Stimulated activated CD8-positive, alpha-beta memory T cell treated with anti-CD3 and anti-CD28 coated beads, Interleukin-7, amount 100 ng/mL, for 1 hour (primary cell): ENCODE data around the gene HMGN3.
"Not testable (repeated sequence)": the region's sequence is repeated elsewhere in the genome, so short reads cannot be mapped to it uniquely, and the experiment has no call there.

Experiments
- DNase-seq, 2 donors: peaks; one replicate each; pipeline ENCODE4 v3.0.0-alpha.2; 2020; ENCODE audit warnings: low read depth in 2 of 2

HMGN3 gene

DNA sequence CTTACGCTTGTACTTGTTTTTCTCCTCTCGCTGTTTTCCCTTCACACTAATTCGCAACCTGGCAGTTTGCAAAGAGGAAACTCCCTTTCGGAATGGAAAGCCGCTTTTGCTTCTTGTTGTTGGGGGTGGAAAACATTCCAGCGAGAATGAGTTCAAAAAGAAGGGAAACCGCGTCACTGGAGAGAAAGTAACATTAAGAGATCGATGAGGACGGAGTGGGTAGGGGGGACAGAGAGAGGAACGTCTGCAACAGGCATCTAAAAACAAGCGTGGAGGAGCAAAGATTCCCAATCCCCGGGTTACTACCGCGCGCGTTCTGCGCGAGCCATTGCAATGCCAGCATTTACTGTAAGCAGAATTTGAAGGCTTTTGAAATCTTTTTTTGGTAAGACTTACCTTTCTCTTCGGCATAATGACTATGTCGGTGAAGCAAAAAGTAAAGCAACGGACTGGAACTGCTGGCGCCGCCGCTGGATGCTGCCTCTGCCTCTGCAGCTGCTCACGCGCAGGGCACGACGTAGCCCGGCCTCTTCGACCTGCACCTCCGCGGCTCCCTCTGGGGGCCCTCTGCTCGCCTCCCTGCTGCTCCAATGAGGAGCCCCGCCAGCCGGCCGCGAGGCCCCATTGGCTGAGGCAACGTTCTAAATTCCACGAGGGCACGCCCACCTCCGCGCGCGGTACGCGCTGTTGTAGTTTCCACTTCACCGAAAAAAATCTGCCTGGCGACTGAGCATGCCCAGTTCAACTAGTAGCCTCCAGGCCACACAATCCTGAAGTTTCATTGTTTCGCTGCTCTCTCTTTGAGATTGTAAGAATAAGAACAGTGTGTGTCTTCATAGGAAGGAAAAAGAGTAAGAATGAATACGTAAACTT is at the start of gene HMGN3:
HMGN3 (minus strand) TSS at position 533 of the 873 bp plus-strand sequence.
- DNase-seq = peak; percentile 82 to 84

DNA sequence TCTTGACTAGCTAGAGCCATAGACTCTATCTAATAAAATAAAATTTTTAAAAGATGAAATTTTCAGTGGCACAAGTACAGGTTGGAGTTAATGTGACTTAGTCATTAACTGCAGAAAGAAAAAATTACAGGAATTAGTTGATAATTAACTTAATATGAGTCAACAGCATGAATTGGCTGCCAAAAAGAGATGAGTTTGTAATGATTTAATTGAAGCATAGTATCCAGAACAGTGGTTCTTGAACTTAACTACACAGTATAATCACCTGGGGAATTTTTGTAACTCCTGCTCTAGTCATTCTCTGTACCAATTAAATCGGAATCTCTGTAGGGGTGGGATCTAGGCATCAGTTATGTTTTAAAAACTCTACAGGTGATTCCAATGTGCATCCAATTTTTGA is 46.3 kb upstream of the HMGN3 start:
- DNase-seq = no peak

DNA sequence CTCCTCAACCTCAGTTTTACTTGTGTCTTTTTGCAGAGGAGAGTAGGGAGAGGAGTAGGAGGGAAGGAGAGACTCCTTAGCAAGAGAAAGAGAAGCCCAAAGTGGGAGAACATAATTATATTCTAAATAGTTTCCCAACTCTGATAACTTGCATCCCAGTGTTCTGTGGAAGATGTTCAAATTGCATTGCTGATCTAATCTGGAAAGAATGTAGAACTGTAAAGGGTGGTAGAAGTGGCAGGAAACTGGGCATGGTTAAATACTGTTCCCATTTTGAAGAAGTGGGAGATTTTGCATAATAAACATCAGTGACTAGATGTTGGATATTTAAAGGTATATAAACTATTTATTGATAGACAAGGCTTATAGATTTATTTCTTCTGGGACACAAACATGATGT is 42.6 kb upstream of the HMGN3 start:
- no peak for DNase-seq

DNA sequence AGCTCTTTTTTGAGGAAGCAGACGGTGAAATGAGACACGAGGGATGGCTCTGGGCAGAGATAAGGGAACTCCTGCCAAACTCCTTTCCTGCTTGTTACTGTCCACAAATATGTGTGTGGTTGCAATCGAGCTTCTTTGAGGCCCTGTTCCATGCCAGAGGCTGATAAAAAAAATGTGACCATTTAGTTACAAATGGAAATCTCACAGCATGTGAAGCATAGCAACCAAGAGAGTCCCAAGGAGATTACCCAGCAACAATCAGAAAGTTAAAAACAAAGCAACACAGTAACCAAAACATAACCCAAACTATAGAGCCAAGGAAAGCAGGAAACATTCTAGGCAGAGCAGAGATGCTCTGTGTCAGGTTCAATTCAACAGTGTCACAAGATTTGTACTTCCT is 35.4 kb upstream of the HMGN3 start:
- DNase-seq = no peak

DNA sequence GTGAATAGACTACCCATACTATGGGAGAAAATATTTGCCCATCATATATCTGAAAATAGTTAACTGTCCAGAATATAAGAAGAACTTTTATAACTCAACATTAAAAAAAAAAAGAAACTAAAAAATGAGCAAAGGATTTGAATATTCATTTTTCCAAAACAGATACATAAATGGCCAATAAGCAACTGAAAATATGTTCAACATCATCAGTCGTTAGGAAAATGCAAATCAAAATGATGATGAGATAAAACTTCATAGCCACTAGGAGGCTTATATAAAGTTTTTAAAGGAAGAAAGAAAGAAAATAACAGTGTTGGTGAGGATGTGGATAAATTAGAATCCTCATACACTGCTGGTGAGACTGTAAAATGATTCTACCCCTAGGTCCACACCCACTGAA is 32.6 kb upstream of the HMGN3 start:
- DNase-seq = no peak

DNA sequence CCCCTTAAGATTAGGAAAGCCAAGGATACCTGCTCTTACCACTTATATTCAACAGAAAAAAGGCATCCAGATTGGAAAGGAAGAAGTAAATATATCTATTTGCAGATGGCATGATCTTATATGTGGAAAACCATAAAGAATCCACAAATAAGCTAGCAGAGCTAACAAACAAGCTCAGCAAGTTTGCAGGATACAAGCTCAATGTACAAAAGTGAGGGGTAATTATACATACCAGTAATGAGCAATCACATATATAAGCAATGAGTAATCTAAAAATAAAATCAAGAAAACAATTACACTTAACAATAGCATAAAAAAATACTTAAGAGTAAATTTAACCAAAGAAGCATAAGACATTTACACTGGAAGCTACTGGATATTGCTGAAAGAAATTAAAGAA is 31.6 kb upstream of the HMGN3 start:
- no peak for DNase-seq

DNA sequence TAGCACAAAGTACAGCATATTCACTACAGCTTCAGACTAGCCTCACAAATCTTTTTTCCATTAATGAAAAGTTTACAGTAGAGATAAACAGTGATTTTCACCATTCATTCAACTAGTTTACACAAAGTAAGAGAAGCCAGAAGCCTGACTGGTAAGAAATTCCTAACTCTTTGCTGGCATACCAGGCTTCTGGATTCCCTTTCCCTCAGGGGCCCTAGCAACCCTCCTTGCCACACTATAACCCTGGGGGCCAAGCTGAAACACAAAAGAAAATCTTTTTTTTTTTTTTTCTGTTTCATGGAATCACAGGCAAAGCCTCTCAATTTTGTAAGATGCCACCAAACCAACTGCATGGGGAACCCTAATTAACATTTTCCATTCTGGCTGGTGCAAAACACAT is 28.9 kb upstream of the HMGN3 start:
- no peak for DNase-seq

DNA sequence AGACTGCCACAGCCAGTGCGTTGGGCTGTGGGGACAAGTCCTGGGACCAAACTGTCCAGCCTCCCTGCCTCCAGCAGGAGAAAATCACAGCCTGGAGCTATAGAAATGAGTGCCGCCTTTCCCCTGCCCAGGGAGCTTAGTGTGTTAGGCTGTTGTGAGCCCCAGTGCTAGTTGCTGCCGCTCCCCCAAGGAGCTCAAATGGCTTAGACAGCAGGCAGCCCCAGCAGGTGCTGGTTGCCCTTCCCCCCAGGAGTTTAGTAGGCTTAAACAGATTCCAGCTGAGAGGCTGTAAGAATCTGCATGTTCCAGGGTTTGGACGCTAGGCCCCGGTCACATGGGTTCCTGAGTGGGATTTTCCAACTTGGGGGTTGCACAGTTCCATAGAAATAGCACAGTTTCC is 27.2 kb upstream of the HMGN3 start:
- no peak for DNase-seq

DNA sequence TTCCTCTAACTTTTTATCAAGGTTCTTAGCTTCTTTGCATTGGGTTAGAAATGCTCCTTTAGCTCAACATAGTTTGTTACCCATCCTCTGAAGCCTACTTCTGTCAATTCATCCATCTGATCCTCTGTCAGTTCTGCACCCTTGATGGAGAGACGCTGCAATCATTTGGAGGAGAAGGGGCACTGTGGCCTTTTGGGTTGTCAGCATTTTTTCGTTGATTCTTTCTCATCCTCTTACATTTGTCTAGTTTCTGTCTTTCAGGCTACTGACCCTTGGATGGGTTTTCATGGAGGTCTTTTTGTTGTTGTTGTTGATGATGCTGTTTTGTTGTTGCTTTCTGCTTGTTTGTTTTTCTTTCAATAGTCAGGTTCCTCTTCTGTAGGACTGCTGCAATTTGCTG is 26.3 kb upstream of the HMGN3 start:
- DNase-seq = no peak

DNA sequence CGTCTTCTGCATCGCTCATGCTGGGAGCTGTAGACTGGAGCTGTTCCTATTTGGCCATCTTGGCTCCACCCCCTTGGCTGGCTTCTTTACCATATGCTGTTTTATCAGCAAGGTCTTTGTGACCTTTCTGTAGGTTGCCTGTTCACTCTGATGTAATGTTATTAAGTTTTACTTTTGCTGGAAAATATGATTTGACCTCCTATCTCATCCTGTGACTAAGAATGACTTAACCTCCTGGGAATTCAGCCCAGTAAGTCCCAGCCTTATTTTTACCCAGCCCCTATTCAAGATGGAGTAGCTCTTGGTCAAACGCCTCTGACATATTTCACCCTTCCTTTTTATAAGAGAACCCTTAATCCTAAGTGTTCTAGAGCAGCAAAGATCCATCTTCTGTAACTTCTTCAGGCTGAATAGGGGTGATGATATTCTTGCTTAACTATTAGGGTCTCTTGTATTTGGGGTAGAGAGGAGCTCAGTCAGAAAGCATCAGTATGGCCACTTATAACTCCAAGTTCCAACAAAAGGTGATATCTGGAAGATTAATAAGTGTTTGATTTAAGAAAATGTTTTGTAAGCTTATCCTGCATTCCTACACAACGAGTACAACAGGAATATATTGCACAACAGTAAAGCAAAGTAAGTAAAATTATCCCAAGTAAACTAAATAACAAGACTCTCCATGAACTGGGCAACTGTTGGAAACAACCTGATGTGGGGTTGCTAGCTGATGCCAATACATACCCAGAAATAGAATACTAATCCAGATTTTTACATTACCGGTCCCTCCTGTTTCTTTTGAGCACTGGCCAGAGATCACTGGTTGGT is 23.1 kb upstream of the HMGN3 start:
- no peak for DNase-seq

DNA sequence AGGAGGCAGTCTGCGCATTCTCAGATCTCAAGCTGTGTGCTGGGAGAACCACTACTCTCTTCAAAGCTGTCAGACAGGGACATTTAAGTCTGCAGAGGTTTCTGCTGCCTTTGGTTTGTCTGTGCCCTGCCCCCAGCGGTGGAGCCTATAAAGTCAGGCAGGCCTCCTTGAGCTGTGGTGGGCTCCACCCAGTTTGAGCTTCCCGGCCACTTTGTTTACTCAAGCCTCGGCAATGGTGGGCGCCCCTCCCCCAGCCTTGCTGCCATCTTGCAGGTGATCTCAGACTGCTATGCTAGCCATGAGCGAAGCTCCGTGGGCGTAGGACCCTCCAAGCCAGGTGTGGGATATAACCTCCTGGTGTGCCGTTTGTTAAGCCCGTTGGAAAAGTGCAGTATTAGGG is 22.3 kb upstream of the HMGN3 start:
- not testable (repeated sequence) for DNase-seq

DNA sequence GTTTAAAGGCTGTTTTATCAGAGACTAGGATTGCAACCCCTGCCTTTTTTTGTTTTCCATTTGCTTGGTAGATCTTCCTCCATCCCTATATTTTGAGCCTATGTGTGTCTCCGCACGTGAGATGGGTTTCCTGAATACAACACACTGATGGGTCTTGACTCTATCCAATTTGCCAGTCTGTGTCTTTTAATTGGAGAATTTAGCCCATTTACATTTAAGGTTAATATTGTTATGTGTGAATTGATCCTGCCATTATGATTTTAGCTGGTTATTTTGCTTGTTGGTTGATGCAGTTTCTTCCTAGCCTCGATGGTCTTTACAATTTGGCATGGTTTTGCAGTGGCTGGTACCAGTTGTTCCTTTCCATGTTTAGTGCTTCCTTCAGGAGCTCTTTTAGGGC is 20.6 kb upstream of the HMGN3 start:
- DNase-seq = not testable (repeated sequence)

DNA sequence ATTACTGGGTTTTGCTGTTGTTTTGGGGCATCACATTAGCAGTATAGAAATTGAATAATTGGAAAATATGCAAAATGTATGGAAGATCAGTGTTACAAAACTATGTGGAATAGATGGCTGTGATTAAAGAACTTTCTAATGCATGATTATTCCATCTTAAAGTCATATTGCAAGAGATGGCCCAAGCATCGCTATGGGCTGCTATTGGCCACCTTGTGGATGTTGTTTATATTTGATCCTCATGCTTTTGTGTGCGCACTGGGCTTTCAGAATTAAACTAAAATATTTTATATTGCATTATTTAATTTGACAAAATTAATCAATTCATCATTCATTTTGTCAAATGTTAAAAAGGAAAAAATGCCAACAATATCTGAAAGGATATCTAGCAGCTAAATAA is 16.1 kb upstream of the HMGN3 start:
- no peak for DNase-seq

DNA sequence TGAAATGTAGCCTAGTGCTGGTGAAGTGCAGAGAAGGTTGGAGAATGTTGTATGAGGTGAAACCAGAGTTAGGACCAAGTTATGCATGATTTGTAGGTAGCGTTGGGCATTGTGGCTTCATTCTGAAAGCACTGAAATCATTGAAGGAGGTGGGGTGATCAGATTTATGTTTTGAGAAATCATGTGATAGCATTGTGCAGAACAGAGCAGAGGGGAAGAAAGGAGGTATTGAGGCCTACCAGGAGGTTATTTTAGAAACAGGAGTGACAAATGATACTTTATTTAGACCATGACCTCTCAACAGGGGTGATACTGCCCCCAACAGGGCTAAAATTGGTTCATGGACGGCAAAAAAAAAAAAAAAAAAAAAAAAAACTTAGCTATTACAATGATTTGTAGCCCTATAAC is 15.6 kb upstream of the HMGN3 start:
- DNase-seq = no peak

DNA sequence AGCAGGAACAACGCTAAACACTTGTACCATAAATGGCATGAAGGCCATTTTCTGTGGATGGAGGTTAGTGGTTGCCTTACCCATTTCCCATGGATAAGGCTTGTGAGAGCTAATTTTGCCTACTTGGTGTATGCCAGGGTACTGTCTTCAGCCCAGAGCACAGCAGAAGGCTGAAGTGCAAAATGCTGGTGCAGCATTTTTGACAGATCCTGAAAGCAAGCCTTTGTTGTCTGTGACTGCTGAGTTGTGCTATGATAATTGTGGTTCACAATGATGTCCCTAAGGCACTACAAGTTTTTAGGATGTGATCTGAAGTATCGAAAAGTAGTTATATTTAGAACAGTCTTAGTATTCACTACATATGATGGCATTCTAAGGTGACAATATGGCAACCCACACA is 14.7 kb upstream of the HMGN3 start:
- DNase-seq = no peak

DNA sequence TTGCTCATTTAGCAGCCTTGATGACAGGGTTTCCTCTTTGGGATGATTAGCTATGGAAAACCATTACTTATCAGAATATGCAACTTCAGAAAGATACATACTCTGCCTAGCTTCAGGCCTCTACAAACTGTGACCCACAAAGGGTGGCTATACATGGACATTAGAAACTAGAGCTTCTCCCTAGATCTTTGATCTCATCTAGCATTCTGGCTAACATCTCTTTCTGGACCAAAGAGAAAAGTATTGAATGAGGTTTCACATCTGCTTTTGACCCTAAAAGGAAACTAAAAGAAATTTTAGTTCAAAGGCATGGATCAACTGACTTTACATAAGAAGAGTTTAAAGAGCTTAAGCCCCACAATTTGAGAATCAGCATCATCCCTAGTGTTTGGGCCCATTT is 12.4 kb upstream of the HMGN3 start:
- no peak for DNase-seq

DNA sequence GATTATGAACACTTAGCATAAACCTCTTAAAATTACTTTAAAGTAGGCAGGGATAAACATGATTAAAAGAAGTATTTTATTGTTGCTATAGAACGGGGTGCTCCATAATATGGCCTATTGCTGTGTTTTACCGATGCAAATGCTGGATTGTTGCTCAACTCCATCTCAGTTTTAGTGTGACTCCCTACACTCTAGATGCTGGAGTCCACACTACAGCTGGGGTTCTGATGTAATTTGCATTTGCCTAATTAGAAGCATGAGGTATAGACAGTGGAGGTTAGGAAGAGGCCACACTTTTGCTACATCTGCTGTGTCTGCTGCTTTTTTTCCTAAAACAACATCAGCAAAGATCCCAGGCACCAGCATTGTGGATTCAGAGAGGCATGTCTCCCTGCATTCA is 6.7 kb upstream of the HMGN3 start:
- DNase-seq = no peak

DNA sequence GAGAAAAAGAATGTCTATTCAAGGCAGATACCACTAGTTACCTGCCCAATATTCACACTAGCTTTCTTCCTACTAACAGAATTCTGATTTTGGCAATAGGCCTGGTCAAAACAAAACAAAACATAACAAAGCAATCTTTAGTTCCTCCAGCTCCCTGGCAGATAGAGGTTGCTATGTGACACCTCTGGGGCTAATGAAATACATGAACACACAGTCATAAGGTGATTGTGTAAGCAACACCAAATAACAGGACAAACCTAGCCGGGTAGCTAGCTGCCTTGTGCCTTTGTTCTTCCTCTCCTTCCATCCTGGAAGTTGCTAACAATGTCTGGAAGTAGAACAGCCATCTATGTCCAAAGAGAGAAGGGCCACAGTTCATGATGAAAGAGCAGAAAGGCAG is 6.0 kb upstream of the HMGN3 start:
- DNase-seq = no peak

DNA sequence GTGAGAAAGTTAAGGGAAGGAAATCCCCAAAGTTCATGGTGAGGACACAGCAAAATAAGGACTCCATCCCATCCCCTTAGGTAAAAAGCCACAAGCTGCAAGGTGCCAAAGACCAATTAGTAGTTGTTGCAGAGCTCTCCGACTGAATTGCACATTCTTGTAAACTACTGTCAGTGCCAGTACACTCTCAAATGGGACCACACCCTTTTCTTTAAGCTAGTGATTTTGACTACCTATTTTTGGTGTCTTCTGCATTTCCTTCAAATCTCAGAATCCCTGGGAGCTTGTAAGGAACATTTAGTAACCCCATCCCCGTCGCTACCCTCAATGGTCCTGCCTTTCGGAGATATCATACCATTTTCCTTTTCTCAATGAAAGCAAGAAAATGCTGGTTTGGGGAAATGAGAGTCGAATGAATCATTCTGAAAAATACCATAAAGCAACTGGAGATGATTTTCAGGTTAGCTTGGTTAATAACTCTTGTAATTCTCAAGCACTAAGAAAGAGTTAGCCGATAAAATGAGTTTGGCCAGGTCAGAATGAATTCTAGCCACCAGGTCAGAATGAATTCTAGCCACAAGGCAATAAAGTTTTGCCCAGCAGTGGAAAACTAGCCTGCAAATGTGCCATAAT is 5.2 kb upstream of the HMGN3 start:
- DNase-seq = no peak

DNA sequence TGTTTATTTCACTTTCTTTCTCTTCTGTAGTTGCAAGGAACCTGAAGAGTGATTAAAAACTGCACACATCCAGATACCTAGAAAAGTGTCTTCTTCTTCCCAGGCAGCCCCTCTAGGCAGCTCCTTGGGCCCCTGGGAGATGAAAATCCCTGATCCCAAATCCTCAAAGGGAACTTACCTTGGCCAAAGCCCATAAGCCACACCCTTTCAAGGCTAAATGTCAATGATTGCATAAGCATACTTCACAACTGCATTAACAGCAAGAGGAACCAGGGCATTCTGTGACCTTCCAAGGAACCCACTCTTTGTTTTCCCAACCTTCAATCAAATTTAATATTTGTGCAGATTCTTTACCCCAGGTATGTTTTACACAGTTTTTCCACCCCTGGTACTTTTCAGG is 4.4 kb upstream of the HMGN3 start:
- no peak for DNase-seq

DNA sequence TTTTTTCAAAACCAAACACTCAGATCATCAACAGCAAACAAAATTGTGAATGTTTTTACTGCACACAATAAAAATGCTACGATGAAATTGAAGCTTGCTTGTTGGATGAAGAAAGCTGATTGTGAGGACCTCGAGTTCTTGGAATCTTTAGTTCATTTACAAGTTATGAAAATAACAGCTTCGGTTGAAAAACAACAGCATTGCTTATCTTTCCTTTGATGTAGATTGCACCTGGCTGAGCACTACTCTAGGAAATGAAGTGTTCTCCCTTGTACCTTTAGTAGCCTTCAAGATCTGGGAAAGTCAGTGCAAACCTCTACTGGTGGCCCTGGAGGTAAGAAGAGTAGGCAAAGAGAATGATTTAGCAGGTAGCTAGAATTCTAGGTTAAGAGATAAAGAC is 2.2 kb upstream of the HMGN3 start:
- no peak for DNase-seq

DNA sequence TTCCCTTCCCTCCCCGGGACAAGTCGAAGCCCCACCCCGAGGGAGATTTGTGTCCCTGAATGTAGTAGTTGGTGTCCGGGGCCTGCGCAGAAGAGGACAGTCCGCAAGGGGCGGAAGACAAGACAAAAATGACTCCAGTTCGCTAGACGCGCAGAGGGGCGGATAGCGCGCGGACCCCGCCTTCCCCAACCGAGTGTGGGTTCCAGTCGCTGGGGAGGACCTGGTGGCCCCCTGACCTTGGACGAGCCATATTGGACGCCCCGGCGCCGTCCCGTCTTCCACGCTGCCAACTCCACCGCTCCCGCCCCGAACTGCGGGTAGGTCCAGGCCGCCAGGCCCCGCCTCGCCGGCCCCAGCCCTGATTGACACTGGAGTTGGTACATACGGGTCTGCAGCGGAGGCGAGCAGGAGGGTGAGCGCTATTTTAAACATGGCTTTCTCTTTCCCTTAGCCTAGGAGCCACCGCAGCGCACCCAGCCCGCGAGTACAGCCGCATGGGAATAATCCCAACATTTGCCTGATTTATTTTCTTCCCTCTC is 802 bp downstream of the HMGN3 start:
- DNase-seq = peak; percentile 22 to 30
